NCI-H1694 (cell line): ENCODE measurements around the gene KLHL12.
A peak's percentile ranks its signal among the peaks of the same experiment; 100 is the strongest.
"Not testable (repeated sequence)": the region's sequence is repeated elsewhere in the genome, so short reads cannot be mapped to it uniquely, and the experiment has no call there.

Experiments used
- DNase-seq: peaks from one replicate; lab custom pipeline; 2025; lab: John Stamatoyannopoulos, UW

Gene KLHL12

DNA sequence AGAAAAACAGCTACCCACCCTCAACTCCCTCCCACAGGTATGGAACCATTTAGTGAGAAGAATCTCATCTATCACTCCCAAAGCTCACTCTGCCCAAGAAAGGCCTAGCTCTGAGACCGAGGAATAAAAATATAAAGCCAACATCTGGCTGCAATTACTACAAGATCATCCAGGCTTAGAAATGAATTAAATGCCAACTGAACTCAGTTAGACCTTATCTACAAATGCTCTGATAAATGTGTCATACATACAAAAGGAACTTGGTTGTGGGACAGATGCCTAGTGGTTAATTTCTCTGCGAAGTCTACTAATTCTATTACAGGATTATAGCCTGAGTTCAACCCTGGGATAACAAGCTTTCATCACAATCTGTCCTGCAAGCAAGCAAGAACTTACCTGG, 24.4 kb upstream of the KLHL12 start:
- no peak for DNase-seq

DNA sequence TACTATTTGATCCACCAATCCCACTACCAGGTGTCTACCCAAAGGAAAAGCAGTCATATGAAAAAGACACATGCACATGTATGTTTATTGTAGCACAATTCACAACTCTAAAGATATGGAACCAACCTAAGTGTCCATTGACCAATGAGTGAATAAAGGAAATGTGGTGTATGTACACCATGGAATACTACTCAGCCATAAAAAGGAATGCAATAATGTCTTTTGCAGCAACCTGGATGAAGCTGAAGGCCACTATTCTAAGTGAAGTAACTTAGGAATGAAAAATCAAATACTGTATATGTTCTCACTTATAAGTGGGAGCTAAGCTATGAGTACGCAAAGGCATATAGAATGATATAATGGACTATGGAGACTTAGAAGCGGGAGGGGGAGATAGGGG, 18.4 kb upstream of the KLHL12 start:
- no peak for DNase-seq

DNA sequence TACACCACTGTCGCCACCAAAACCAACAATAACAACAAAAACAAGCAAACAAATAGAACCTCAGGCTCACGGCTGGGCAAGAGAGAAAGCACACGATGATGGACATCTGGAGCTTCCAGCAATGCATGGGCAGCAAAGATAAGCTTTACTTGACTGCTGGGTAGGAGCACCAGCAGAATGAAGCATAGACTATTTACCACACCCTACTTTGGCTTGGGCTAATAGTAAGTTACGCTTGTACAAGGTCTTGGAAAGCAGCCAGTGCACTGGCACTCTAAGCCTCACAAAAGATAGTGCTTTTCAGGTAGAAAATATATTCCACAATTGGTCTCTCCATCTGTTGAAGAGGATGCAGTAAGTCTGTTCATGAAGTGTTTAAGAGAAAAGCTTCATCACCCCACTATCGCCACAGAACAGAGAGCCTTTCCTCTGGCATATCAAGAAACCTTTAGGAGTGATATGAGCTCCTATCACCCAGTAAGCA, 17.4 kb upstream of the KLHL12 start:
- DNase-seq = no peak

DNA sequence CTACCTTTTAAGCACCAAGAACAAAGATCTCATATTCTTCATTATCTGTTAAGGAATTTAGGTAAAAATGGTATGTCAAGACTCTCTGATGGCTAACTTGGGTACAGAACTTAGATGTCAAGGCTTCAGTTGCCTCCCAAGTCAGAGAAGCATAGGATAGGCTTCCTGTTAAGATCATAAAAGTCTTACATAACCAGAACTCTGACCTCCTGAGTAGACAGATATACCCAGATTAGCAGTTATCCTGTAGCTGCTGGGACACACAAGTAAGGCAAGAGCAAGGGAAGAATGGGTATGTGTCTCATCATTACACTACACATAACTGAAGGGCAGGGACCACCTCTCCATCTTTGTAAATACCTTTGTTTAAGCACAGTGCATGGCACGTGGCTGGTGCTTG, 15.4 kb upstream of the KLHL12 start:
- no peak for DNase-seq

DNA sequence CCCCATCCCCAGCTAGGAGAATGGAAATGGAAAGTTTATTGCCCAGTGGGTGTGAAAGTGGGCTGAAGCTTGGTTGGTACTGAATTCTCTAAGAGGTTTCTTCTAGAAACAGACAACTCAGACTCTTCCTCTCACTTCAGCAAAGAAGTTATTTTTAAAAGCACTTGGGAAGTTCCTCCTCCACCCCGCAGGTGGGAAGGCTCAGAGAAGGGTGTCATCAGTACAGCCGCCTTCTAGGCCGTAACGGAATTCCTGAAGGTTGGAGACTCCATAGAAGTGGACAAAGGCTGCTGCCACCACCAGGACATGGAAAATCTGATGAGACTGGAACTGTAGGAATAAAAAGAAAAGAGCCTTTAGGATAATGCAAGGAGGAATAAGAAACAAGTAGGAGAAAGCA, 14.3 kb upstream of the KLHL12 start:
- DNase-seq = no peak

DNA sequence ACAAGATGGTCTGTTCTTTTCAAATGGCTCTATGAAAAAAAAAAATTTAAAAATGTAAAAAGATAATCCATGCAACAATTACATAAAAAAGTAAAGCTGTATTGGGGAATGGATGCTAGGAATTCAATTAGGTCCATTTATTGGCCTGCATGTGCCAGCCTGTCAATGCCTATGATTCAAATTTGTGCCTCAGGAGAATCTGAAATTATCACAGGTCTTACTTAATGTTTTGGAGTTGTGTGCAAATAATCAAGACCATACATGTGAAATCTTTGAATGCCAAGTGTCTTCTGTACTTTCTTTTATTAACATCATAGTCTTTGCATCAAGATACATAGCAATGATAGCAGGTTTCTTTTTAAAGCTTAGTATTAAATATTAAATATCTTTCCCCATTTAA, 13.5 kb upstream of the KLHL12 start:
- DNase-seq = no peak

DNA sequence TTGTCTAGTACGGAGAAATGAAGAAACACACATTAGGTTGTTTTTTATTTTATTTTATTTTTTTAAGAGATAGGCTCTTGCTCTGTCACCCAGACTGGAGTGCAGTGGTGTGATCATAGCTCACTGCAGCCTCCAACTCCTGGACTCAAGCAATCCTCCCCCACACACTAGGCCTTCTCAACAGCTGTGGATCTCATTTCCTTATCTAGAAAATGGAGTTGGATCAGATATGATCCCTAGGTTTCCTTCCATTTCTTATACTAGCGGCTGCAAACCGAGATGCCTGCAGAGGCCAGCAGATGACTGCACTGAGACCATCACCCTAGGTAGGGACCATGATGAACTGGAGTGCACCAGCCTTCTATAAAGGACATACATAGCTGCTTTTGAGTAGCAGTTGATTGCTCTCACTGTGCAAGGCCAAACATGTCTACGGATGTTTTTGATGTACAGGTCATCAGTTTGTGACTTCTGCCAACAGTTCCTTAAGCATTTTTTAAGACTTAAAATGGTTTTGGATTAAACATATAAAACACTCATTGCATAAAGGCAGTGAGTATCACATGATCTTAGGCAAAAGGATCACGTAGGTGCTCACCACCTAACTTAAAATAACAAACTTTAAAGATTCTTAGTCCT, 11.4 kb upstream of the KLHL12 start:
- no peak for DNase-seq

DNA sequence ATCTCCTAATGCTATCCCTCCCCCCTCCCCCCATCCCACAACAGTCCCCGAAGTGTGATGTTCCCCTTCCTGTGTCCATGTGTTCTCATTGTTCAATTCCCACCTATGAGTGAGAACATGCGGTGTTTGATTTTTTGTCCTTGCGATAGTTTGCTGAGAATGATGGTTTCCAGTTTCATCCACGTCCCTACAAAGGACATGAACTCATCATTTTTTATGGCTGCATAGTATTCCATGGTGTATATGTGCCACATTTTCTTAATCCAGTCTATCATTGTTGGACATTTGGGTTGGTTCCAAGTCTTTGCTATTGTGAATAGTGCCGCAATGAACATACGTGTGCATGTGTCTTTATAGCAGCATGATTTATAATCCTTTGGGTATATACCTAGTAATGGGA, 9.4 kb upstream of the KLHL12 start:
- not testable (repeated sequence) for DNase-seq

DNA sequence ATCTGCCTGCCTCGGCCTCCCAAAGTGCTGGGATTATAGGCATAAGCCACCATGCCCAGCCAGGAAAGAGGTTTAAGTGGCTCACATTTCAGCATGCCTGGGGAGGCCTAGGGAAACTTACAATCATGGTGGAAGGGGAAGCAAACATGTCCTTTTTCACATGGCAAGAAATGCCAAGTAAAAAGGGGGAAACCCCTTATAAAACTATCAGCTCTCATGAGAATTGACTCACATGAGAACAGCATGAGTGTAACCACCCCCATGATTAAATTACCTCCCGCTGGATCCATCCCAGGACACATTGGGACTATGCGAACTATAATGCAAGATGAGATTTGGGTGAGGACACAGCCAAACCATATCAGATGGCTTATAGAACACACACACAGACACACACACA, 8.8 kb upstream of the KLHL12 start:
- DNase-seq = no peak

DNA sequence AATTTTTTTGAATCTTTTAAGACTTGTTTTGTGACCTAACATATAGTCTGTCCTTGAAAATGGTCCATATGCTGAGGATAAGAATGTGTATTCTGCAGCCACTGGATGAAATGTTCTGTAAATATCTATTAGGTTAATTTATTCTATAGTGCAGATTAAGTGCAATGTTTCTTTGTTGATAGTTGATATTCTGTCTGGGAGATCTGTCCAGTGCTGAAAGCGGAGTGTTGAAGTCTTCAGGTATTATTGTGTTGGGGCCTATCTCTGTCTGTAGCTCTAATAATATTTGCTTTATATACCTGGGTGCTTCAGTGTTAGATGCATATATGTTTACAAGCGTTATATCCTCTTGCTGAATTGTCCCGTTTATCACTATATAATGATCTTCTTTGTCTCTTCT, 7.7 kb upstream of the KLHL12 start:
- DNase-seq = no peak

DNA sequence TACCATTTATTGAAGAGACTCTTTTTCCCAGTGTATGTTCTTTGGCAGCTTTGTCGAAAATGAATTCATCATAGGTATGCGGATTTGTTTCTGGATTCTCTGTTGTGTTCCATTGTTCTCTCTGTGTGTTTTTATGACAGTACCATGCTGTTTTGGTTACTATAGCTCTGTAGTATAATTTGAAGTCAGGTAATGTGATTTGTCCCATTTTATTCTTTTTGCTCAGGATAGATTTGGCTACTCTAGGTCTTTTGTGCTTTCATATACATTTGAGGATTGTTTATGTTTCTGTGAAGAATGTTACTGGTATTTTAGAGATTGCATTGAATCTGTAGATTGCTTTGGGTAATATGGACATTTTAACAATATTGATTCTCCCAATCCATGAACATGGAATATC, 5.4 kb upstream of the KLHL12 start:
- DNase-seq = no peak

DNA sequence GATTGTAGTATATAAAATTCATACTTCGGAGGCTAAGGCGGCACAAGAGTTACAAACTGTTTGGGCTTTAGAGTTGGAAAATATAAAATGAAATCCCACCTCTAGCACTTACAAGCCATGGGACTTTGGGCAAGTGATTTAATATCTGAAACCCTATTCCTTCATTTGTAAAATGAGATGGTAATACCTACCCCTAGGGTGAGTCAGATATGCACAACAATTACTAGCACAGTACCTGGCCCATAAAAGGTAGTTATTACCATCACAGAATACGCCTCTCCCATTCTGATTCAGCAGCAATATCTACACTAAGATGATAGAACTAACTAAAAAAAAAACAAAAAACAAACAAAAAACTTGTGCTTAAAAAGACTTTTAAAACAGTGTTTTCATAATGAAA, 3.5 kb downstream of the KLHL12 start:
- DNase-seq = no peak

DNA sequence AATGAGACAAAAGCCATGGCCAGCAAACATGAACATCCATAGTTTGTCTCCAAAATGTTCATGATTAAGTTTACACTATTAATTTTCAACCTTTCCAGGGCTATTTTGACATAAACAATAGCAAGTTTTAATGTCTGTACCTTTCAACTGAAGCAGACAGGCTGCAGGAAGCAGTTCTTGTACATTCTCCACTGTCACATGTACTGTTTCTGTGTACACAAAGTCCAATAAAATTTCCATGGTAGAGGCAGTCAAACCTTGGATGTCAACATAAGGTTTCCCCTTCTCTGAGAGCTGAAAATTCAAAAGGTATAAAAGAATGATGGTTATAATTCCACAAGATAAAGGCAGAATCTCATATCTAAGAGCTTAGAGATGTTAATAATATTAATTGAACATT, 7.4 kb downstream of the KLHL12 start:
- no peak for DNase-seq

DNA sequence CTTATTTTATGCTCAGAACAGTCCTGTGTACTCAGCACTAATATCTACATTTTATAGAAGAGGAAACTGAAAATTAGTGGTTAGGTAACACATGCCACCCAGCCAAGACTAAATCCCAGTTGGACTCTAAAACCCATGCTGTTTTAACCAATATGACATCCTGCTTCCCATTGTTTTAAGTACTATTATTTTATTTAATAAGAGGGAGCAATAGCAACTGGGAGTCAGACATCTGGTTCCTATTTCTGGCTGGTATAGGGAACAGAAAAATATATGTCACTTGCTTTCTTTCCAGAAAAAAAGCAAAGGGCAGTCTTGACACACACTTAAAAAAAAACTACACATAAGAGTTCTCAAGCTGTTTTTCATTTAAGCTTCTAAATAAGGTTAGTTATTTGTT, 11.9 kb downstream of the KLHL12 start:
- DNase-seq = no peak

DNA sequence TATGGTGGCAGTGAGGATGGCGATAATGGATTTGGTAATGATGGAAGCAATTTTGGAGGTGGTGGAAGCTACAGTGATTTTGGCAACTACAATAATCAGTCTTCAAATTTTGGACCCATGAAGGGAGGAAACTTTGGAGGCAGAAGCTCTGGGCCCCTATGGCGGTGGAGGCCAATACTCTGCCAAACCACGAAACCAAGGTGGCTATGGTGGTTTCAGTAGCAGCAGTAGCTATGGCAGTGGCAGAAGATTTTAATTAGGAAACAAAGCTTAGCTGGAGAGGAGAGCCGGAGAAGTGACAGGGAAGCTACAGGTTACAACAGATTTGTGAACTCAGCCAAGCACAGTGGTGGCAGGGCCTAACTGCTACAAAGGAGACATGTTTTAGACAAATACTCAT, 14.6 kb downstream of the KLHL12 start:
- DNase-seq = not testable (repeated sequence)

DNA sequence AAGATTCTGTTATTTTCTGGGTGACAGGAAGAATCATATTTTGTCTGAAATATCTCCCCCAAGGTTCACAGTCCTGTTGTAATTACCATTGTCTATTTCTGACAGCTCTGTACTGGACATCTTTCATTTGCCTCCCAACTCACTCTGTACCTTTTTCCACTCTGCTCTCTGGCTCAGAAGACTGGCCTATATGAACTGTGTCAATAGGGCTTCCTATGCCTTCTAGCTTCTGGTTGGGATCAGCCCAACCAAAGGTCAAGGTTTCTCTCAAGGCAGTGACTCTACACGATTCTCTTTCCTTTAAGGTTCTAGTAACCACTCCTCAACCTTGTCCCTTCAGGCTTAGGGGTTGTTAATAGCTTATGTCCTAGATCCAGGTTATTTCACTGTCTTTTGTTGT, 17.5 kb downstream of the KLHL12 start:
- DNase-seq = no peak

DNA sequence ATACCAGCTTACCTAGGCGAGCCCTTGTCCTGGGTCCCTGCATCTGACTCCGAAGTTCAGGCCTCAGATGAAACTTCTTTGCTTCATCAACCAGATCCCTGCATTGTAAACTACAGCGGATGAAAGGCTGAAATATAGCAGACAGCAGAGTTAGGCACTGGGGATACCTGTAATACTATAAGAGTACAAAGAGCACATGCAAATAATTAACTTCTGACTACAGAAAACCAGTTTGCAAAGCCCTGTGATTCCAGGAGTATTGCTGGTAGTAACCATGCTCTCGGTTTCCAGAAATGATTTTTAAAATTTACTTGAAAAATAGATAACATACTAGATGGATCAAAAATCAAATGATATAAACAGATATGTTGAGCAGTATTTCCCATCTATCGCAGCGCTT, 18.0 kb downstream of the KLHL12 start:
- DNase-seq = no peak

DNA sequence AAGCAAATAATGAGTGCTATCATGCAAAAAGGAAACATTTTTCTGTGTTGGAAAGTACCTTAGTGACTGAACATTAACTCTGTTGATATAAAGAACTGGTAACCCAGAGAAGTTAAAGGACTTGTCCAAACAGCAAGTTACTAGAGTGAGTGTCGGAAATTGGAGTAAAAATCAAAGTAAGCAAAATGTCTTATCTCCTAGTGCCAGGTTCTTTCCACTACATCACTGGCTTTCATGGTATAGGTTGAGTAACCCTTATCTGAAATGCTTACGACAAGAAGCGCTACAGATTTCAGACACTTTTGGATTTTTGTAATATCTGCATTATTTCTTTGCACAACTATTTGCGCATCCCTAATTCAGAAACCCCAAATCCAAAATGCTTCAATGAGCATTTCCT, 21.7 kb downstream of the KLHL12 start:
- DNase-seq = no peak

DNA sequence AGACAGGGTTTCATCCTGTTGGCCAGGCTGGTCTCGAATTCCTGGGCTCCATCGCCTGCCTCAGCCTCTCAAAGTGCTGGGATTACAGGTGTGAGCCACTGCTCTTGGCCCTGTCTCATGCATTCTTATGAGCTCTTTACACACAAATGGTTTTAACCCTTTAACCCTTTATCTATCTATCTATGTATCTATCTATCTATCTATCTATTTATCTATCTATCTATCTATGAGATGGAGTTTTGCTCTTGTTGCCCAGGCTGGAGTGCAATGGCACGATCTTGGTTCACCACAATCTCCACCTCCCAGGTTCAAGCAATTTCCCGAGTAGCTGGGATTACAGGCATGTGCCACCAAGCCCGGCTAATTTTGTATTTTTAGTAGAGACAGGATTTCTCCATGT, 23.2 kb downstream of the KLHL12 start:
- not testable (repeated sequence) for DNase-seq

DNA sequence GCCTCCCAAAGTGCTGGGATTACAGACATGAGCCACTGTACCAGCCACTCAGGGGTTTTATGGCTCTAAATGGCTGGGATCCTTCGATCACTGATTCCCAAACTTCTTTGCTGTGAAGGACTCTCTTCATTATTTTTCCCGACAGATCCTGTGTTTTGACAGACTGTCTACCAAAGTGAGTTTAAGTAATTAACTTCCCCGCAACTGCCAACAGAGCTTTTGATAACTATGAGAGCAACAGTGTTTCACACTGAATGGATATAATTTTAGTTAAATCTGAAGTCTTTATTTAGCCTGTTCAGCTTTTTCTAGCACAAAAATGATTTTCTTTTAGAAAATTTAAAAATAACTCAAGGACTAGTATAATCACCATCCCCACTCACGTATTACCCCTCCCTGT, 25.5 kb downstream of the KLHL12 start:
- no peak for DNase-seq

DNA sequence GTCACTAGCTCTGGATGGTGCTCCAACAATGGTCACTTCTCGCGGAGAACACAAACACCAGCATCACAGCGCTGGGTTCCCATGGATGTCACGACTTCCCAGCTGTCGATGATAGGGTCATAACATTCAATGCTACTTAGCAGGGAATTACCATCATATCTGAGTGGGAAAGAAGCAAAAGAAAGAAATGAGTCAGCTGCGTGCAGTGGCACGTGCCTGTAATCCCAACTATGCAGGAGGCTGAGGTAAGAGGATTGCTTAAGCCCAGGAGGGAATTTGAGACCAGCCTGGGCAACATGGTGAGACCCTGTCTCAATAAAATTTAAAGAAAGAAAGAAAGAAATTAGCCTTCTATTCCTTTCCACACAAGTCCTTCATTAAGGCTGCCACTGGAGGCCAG, 34.5 kb downstream of the KLHL12 start:
- no peak for DNase-seq

DNA sequence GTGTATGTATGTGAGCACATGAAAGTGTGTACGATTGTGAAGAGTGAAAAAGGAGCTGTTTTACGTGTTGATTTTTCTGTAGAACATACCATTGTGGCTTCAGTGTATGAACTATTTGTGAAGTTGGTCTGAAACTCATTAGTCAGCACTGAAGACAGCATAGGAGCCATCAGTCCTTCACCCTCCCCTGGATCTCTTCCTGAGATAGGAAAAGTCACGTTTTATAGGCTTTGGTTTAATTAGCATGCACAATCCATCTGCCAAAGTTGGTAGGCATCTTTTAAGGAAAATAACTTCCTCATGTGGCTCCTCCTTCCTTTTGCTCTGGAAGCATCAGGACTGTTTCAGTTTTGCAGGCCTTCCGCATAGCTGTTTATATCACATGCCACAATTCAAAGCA, 36.6 kb downstream of the KLHL12 start:
- no peak for DNase-seq

DNA sequence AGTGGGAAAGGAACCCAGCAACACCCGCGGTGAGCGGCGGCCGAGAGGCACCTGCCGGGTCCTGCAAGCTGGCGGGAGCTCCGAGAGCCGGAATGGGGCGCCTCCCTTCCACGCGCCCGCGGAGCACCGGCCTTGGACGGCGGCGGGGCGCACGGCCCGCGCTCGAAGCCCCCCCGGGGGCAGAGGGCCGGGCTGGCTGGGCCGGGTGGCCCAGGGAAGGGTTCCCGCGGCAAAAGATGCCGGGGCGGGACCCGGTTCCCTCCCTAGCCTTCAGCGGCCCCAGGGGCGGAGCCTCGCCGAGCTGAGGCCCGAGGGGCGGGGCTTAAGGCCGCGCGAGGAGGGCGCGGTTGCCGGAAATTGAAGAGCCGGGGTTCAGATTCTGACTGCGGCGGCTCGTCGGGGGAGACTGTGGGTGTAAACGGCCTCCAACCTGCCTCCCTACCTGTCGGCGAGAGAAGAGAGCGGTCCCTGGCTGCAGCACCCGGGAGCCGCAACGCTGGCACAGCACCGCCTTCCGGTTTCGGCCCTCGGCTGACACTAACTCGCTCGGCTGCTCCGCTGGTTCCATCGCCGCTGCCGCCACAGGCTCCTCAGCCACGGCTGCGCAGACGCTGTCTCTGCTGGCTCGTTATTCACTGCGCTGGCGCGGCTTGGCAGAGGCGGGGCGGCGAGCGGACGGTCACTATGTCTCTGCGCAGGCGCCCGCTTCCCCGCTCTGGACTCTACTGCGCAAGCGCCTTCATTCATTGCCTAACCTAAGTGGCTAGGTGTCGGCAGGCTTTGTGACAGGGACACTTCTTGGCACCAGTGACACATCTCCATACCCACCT, 38.3 kb downstream of the KLHL12 start, which contains the start of gene RABIF:
Gene RABIF, minus strand, starts transcription at position 619 of the 830 bp plus-strand sequence. Its CDS starts 51 bp downstream, at position 568.
- DNase-seq = peak; percentile 97

DNA sequence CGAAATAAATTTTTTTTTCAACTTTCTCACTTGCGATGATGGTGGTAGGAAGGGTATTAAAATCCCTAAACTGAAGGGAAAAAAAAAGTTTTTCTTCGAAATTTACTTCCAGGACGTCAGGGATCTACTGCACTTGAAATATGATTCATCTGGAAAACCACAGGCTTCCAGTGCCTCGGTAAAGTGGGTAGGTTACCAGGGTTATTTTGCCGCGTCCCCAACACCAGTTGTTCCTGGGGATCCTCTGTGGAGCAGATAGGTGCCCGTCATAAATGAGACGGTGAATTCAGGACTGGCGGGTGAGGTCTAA, 38.9 kb downstream of the KLHL12 start:
- DNase-seq = peak; percentile 42
